B cell (primary cell): ENCODE data around the gene LCN15. TPM values are rescaled to one million over a fixed set of nuclear protein-coding genes. Genes with fewer than 3 reads are reported as not detected.
A peak's percentile ranks its signal among the peaks of the same experiment; 100 is the strongest.

Experiments used
- ATAC-seq: fragments of 200-7000 bp; cut with Tn5 transposase; one replicate; pipeline ENCODE4 v1.10.0; 2021; ENCODE audit warnings: low read depth, mild to moderate bottlenecking, moderate number of reproducible peaks, moderate library complexity
- CTCF ChIA-PET: fragments of 350-600 bp; sonication (Branson Sonifier 250); formaldehyde crosslinking; loops from one replicate; lab custom pipeline; 2021; ENCODE audit warnings: antibody characterized with exemption, inconsistent platforms; lab: Charles Lee
- POLR2A ChIA-PET: fragments of 350-600 bp; sonication (Branson Sonifier 250); formaldehyde crosslinking; loops from one replicate; lab custom pipeline; 2021; ENCODE audit warnings: antibody characterized with exemption; lab: Charles Lee
- DNase-seq: peaks from one replicate; pipeline ENCODE4 v3.0.0; 2013
- H2AFZ ChIP-seq: 2 replicates; pipeline ENCODE4 v1.6.1; 2012; ENCODE audit warnings: mild to moderate bottlenecking, low read depth, low read length; ENCODE audit not compliant: insufficient read depth, poor library complexity, severe bottlenecking
- H3K27ac ChIP-seq, 2 donors: 1 replicate in 1 of 2; 2 replicates in 1 of 2; pipeline ENCODE4 v1.5.1; 2012 to 2013; ENCODE audit warnings: low read length in 2 of 2, mild to moderate bottlenecking in 2 of 2, moderate library complexity in 1 of 2
- H3K27me3 ChIP-seq, 4 experiments: fragments of 200-600 bp in 1 of 4; sonication (generic) in 1 of 4; replicated peaks in 1 of 4; 1 replicate in 2 of 4; 2 replicates in 2 of 4; pipeline versions ENCODE4 v1.6.1 to v1.7.0; 2013 to 2016; ENCODE audit warnings: low read length in 3 of 4, mild to moderate bottlenecking in 2 of 4, mixed read lengths in 1 of 4, moderate library complexity in 1 of 4; ENCODE audit not compliant: insufficient read depth in 4 of 4, control insufficient read depth in 3 of 4; ENCODE audit errors: control extremely low read depth in 1 of 4
- H3K36me3 ChIP-seq, 2 experiments: replicated peaks in 1 of 2; 1 replicate in 1 of 2; 2 replicates in 1 of 2; pipeline versions ENCODE4 v1.6.1 to v1.7.1; 2013; ENCODE audit warnings: low read length in 1 of 2; ENCODE audit not compliant: insufficient read depth in 2 of 2, control insufficient read depth in 1 of 2; ENCODE audit errors: control extremely low read depth in 1 of 2, extremely low read depth in 1 of 2
- H3K4me1 ChIP-seq, 2 donors: fragments of 200-600 bp in 1 of 2; sonication (generic) in 1 of 2; 1 replicate in 1 of 2; 2 replicates in 1 of 2; pipeline versions ENCODE4 v1.5.1 to v1.6.1; 2013 to 2017; ENCODE audit warnings: low read length in 2 of 2; ENCODE audit not compliant: control insufficient read depth in 2 of 2, insufficient read depth in 2 of 2
- H3K4me2 ChIP-seq: replicated peaks from 2 replicates; pipeline ENCODE3; 2012; ENCODE audit warnings: mild to moderate bottlenecking, low read depth, low read length; ENCODE audit not compliant: poor library complexity, severe bottlenecking
- H3K4me3 ChIP-seq, 5 experiments: fragments of 200-600 bp in 1 of 5; sonication (generic) in 1 of 5; 1 replicate in 3 of 5; 2 replicates in 2 of 5; pipeline versions ENCODE4 v1.5.1 to v1.7.0; 2011 to 2016; ENCODE audit warnings: low read length in 4 of 5, mild to moderate bottlenecking in 4 of 5, low read depth in 2 of 5, control low read depth in 1 of 5, moderate library complexity in 1 of 5; ENCODE audit not compliant: insufficient read depth in 1 of 5; ENCODE audit errors: control extremely low read depth in 1 of 5, extremely low read depth in 1 of 5
- H3K79me2 ChIP-seq: fragments of 200-600 bp; sonication (generic); one replicate; pipeline ENCODE4 v1.6.0; 2016; ENCODE audit warnings: low read length; ENCODE audit not compliant: control insufficient read depth, insufficient read depth
- H3K9ac ChIP-seq: fragments of 200-600 bp; sonication (generic); 2 replicates; pipeline ENCODE4 v1.6.1; 2017; ENCODE audit warnings: mild to moderate bottlenecking, low read length, moderate library complexity
- H3K9me3 ChIP-seq, 3 donors: one replicate each; pipeline versions ENCODE4 v1.6.1 to v1.7.1; 2013; ENCODE audit warnings: low read length in 2 of 3; ENCODE audit not compliant: control insufficient read depth in 2 of 3, insufficient read depth in 1 of 3; ENCODE audit errors: control extremely low read depth in 1 of 3
- H4K20me1 ChIP-seq: 2 replicates; pipeline ENCODE4 v1.6.0; 2012; ENCODE audit warnings: mild to moderate bottlenecking, low read length; ENCODE audit not compliant: insufficient read depth, control insufficient read depth, poor library complexity, severe bottlenecking
- H3K27ac Mint-ChIP-seq: one replicate; pipeline ENCODE4 v1.8.0; 2021; ENCODE audit warnings: mixed read lengths
- H3K27me3 Mint-ChIP-seq: one replicate; pipeline ENCODE4 v1.8.0; 2021; ENCODE audit warnings: mixed read lengths
- H3K4me1 Mint-ChIP-seq: one replicate; pipeline ENCODE4 v1.8.0; 2021; ENCODE audit warnings: mixed read lengths
- H3K4me3 Mint-ChIP-seq: one replicate; pipeline ENCODE4 v1.8.0; 2021; ENCODE audit warnings: mixed read lengths
- H3K9me3 Mint-ChIP-seq: one replicate; pipeline ENCODE4 v1.8.0; 2022; ENCODE audit warnings: mixed read lengths; ENCODE audit not compliant: insufficient read depth
- EZH2 ChIP-seq: IDR thresholded peaks from 2 replicates; pipeline ENCODE4 v1.6.1; 2012; ENCODE audit warnings: borderline replicate concordance, low read depth, mild to moderate bottlenecking, moderate library complexity, low read length; ENCODE audit not compliant: insufficient read depth, poor library complexity, severe bottlenecking
- WGBS: methylation state at CpG from one replicate; pipeline ENCODE4 v1.1.5; 2013; ENCODE audit warnings: missing lambda C conversion rate; ENCODE audit not compliant: insufficient coverage; 5-methylcytosine and 5-hydroxymethylcytosine counted together
- intact Hi-C: fragments of 100-400 bp; cut with micrococcal nuclease; formaldehyde crosslinking; loops from one replicate; pipeline ENCODE4 v1.10.0; 2022
- polyA plus RNA-seq: library from polyadenylated mRNA; depleted of rRNA; stranded (reverse); fragments of >200 nt; gene quantifications from 2 replicates; pipeline ENCODE4 v1.2.3, GENCODE V29; 2012
- total RNA-seq, 2 donors: library from RNA; stranded (reverse); fragments of 120-200 nt in 1 of 2; gene quantifications; 1 replicate in 1 of 2; 2 replicates in 1 of 2; pipeline versions ENCODE4 v1.2.3 to v1.2.4, GENCODE V29; 2013 to 2022
- TF ChIP-seq, protein P1 (sequence below): fragments of 200-600 bp; IDR thresholded peaks from one replicate; pipeline ENCODE4 v1.8.0; 2022; ENCODE audit warnings: antibody characterized with exemption, mild to moderate bottlenecking

The LCN15 gene
- total and polyA plus RNA-seq, 2 donors (not counting 1 experiment from before 2014, with no cell fraction given) = not detected

DNA sequence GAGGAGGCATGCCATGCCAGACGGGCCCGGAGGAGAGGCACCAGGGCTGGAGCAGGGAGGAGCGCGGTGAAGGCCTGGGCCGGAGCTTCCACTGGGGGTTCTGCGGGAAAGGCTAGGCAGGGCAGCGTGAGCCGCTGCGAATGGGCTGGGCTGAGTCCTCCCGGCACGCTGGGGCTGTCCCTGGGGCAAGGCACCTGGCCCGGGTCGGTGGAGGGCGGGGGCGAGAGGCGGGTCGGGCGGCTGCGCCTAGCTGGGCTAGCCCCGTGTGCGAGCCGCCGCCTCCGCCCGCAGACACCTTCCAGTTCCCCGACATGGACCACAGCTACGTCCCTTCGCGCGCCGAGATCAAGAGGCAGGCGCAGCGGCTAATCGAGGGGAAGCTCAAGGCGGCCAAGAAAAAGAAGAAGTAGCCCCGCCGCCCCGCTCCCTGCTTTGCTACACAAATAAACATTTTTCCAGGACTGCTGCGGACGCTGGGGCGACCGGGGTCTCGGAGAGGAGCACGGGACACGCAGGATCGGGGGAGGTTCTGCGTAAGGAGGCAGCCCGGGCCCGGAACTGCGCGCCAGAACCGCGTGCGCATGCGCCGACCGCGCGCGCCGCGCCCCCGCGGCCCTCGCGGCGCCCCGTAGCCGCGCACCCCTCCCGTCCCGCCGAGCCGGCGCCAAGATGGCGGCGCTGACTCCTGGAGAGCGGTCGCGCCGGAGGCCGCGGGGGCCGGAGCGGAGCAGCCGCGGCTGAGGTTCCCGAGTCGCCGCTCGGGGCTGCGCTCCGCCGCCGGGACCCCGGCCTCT lies 43.2 kb upstream of the LCN15 start, which contains the start of gene RABL6:
Gene RABL6, plus strand, starts transcription at position 668 of the 794 bp plus-strand sequence. CDS start 249 bp downstream, outside the sequence.
- TF ChIP-seq, protein P1, sequence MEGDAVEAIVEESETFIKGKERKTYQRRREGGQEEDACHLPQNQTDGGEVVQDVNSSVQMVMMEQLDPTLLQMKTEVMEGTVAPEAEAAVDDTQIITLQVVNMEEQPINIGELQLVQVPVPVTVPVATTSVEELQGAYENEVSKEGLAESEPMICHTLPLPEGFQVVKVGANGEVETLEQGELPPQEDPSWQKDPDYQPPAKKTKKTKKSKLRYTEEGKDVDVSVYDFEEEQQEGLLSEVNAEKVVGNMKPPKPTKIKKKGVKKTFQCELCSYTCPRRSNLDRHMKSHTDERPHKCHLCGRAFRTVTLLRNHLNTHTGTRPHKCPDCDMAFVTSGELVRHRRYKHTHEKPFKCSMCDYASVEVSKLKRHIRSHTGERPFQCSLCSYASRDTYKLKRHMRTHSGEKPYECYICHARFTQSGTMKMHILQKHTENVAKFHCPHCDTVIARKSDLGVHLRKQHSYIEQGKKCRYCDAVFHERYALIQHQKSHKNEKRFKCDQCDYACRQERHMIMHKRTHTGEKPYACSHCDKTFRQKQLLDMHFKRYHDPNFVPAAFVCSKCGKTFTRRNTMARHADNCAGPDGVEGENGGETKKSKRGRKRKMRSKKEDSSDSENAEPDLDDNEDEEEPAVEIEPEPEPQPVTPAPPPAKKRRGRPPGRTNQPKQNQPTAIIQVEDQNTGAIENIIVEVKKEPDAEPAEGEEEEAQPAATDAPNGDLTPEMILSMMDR = no peak
- TF ChIP-seq EZH2 = no peak
- ChIA-PET POLR2A (interaction anchor here (0.7 to 1.3 kb wide), 7 partner anchors 17 to 322 kb away, joined by 3 to 5 read pairs (median 4); partner anchors contain the start of genes AJM1, CLIC3, LCN8 and PAXX), CTCF (interaction anchor here (0.8 to 3.7 kb wide), 9 partner anchors 14 to 393 kb away, joined by 3 to 15 read pairs (median 4); partner anchors contain the start of genes AJM1, TMEM141 and TPRN)
- H3K4me3 Mint-ChIP-seq = peak within 1 kb of the TSS; percentile 89
- Histone ChIP-seq H3K36me3 (peaks cover 0 to 6% of the 10 kb centered on the region in 2 experiments), H3K4me3 (peak within 1 kb of the TSS; percentile 42 to 97 (median 76)), H3K9ac (peak within 1 kb of the TSS; percentile 77), H3K4me1 (peaks cover 19 to 21% of the 10 kb centered on the region in 2 donors), H3K4me2 (peak within 1 kb of the TSS; percentile 86), H3K27ac (peak within 1 kb of the TSS; percentile 84), H3K79me2 (peaks cover 46% of the 10 kb centered on the region), H2AFZ (peak within 1 kb of the TSS; percentile 93), H4K20me1 (peaks cover 29% of the 10 kb centered on the region), H3K27me3 (no peaks in the 10 kb centered on the region), H3K9me3 (no peaks in the 10 kb centered on the region)
- H3K4me1 Mint-ChIP-seq = peaks cover 31% of the 10 kb centered on the region
- DNase-seq = peak; percentile 93
- under 1% methylated on average over 96 of the region's 96 CpGs for WGBS
- H3K9me3 Mint-ChIP-seq = no peaks in the 10 kb centered on the region
- H3K27ac Mint-ChIP-seq = peak within 1 kb of the TSS; percentile 95
- intact Hi-C loops = loop anchor here (1.0 to 2.0 kb wide), 2 partner anchors 16 to 35 kb away; partner anchors contain the start of genes AJM1 and TMEM141
- peak; percentile 86 for ATAC-seq
- no peaks in the 10 kb centered on the region for H3K27me3 Mint-ChIP-seq
